GM10248 (cell line): Measurements from ENCODE around the gene URB1.

Experiments used
- CTCF ChIA-PET: fragments of 300-600 bp; sonication (Branson Sonifier 250); formaldehyde crosslinking; extraction: SDS; loops from one replicate; lab custom pipeline; 2021; ENCODE audit warnings: antibody characterized with exemption; lab: Yijun Ruan, JAX
- POLR2A ChIA-PET: fragments of 350-650 bp; sonication (Branson Sonifier 250); formaldehyde crosslinking; extraction: SDS; loops from one replicate; lab custom pipeline; 2020; ENCODE audit warnings: antibody characterized with exemption; lab: Yijun Ruan, JAX
- DNase-seq: peaks from one replicate; pipeline ENCODE4 v3.0.0; 2012; ENCODE audit errors: extremely low spot score
- TF ChIP-seq, protein P1 (sequence below): IDR thresholded peaks from 2 replicates; pipeline ENCODE4 v1.5.1; 2012; ENCODE audit warnings: mild to moderate bottlenecking, low read depth; ENCODE audit errors: extremely low read depth, missing control alignments, control extremely low read depth

Gene URB1

DNA sequence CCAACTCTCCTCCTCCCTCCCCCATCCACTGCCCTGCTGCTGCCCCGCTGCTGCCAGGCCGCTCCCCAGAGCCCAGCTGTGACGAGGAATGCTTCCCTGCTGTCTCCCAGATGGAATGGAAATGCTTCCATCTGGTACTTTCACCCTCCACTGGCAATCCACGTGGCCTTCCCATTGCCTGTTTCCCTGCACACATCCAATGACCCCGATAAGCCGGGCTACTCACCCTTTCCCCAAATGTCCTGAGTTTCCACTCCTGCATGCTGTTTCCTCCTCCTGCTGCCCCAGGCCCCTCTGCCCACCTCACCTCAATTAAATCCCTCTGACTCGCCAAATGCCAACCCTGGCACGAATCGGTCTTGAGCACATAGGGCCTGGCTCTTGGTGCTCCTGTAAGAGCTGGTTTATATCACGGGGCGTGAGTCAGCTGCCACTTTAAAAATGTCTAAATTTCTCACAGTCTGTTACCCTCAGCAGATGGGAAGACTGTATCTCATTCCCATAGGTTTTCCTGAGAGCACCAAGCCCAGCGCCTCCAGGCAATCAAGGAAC is 57.8 kb downstream of the URB1 start:
- POLR2A ChIA-PET = no interaction called here
- CTCF ChIA-PET = interaction anchor here (2.7 kb wide), 1 partner anchor 10 kb away, joined by 7 read pairs; no protein-coding TSS in a partner anchor
- TF ChIP-seq, protein P1, sequence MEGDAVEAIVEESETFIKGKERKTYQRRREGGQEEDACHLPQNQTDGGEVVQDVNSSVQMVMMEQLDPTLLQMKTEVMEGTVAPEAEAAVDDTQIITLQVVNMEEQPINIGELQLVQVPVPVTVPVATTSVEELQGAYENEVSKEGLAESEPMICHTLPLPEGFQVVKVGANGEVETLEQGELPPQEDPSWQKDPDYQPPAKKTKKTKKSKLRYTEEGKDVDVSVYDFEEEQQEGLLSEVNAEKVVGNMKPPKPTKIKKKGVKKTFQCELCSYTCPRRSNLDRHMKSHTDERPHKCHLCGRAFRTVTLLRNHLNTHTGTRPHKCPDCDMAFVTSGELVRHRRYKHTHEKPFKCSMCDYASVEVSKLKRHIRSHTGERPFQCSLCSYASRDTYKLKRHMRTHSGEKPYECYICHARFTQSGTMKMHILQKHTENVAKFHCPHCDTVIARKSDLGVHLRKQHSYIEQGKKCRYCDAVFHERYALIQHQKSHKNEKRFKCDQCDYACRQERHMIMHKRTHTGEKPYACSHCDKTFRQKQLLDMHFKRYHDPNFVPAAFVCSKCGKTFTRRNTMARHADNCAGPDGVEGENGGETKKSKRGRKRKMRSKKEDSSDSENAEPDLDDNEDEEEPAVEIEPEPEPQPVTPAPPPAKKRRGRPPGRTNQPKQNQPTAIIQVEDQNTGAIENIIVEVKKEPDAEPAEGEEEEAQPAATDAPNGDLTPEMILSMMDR = no peak
- no peak for DNase-seq

DNA sequence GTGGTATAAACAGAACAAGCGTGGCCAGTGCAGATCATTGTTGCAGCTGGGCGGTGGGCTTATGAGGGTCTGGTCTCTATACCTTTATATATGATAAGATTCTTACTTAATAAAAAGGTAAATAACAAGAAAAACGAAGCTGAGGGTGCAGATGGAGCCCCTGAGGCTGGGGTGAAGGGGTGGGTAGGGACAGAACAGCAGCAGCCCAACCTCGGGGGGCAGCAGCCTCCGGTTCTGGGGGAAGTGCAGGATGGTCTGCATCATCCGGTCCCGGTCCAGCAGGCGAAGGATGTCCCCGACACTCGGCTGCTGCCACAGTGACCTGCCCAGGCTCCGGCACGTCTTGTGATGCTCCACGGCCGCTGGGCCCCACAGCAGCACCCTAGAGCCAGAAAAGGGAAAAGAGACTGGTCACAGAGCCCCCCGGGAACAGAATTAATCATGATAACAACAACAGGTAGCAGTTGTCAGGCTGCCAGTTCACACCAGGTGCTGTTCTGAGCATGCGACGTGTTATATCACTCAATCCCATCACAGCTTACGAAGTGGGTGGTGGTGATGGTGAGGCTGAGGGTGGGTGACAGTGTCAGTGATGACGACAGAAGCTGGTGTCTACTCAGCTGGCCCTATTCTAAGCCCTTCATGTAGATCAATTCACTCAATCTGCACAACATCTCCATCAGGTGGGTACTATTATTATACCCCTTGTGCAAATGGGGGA is 58.7 kb downstream of the URB1 start:
- DNase-seq = no peak
- TF ChIP-seq, protein P1 = no peak
- CTCF ChIA-PET = interaction anchor here (1.3 to 2.7 kb wide), 3 partner anchors 11 to 14 kb away, joined by 3 to 7 read pairs (median 5); no protein-coding TSS in a partner anchor
- POLR2A ChIA-PET = no interaction called here

DNA sequence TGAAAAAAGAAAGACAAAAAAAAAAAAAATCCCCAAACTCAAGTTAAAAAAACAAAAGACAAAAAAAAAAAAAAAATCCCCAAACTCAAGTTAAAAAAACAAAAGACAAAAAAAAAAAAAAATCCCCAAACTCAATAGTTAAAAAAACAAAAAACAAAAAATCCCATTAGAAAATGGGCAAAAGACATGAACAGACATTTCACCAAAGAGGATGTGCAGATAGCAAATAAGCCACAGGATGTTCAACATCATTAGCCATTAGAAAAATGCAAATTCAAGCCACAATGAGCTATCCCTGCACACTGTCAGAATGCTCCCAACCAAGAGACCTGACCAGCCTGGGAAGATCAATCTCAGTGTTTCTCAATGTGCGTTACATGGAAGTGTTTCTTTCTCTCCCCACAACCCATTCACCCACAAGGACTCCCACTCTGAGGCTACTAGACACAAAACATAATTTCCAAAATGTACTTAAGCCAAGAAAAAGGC is 60.3 kb downstream of the URB1 start:
- DNase-seq = no peak
- ChIA-PET CTCF (interaction anchor here (1.7 kb wide), 1 partner anchor 16 kb away, joined by 5 read pairs; no protein-coding TSS in a partner anchor), POLR2A (no interaction called here)
- TF ChIP-seq, protein P1 = no peak

DNA sequence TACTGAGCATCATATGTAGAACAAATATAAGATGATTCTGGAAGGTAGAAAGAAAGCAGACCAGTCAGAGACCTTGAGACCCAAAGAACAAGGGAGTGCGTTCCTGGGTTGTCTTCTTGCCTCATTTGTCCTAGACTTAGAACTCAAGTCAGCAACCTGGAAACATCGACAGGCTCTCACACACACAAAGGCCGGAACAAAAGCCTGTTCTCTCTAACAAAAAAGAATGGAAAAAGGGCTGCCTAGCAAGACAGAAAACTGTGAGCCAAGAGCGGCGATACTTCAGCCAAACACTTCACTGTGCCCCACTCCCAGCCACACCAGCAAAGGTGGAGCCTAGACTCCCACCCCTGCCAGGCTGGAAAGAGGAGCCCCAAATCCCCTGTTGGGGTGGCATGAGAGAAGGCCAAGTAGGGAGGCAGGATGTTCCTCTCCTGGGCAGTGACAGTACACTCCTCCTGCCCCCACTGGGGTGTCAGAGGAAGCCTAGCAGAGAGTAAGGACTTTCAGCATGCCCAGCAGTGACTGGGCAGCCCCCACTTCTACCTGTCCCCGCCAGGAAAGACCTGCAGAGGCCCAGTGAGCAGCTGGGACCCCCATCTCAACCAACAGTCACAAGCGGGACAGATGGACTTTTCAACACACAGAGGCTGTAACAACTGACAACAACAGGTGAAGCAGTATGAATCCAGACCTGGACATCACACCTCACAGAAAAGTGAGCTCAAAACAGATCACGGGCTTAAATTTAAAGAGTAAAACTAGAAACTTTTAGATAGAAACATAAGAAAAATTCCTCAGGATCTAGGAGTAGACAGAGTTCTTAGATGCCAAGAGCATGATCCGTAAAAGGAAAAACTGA is 61.1 kb downstream of the URB1 start:
- TF ChIP-seq, protein P1 = no peak
- ChIA-PET CTCF (interaction anchor here (1.7 kb wide), 1 partner anchor 17 kb away, joined by 5 read pairs; no protein-coding TSS in a partner anchor), POLR2A (no interaction called here)
- no peak for DNase-seq

DNA sequence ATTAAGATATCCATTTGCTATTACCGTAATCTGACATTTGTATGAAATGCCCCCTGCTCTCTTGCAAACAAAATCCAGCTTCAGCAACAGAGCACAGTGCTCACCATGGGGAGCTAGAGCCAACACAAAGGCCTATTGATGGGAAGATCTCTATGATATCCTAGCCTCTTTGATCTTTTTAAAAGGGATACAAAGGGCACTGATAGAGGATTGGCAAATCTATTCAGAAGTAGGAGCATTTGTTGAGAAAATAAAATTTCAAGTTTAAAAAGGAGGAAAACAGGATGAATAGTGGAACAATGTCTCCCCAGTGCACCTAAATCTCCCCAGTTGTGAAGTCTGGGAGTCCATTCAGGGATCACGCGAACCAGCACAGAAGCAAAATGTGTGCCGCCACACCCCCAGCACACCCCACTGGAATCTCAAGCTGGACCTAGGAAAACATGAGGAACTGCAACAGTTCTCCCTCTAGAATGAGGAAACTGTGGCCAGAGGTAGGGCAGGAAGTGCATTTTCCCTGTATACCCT is 62.0 kb downstream of the URB1 start:
- TF ChIP-seq, protein P1 = no peak
- ChIA-PET CTCF (no interaction called here), POLR2A (no interaction called here)
- DNase-seq = no peak

DNA sequence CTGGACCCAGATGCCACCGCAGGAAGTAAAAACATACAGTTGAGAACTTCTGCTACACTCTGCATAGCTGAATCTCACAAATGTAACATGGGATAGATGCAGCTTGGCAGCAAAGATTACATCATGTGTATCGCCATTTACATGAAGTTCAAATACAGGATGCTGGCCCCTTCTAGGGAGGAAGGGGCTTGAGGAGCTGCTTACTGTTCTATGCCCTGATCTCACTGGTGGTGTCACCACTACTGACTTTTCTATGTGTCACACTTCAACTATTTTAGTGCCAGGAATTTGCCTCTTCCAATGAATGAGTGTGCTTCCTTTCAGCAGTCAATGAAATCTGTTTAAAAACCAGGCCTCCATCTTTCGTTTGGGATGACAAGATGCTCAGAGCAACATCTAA is 63.0 kb downstream of the URB1 start:
- DNase-seq = no peak
- ChIA-PET POLR2A (no interaction called here), CTCF (no interaction called here)

More for the DNA sequence above, 63.0 kb downstream of the URB1 start:
- TF ChIP-seq, protein P1 = no peak
